ENCODE results near the gene SLC25A18. TPM values are rescaled to one million over a fixed set of nuclear protein-coding genes. Genes with fewer than 3 reads are reported as not detected.
A peak's percentile ranks its signal among the peaks of the same experiment; 100 is the strongest.

The SLC25A18 gene
- total RNA-seq, 1 donor from 2014 or later, result 1.4 TPM

DNA sequence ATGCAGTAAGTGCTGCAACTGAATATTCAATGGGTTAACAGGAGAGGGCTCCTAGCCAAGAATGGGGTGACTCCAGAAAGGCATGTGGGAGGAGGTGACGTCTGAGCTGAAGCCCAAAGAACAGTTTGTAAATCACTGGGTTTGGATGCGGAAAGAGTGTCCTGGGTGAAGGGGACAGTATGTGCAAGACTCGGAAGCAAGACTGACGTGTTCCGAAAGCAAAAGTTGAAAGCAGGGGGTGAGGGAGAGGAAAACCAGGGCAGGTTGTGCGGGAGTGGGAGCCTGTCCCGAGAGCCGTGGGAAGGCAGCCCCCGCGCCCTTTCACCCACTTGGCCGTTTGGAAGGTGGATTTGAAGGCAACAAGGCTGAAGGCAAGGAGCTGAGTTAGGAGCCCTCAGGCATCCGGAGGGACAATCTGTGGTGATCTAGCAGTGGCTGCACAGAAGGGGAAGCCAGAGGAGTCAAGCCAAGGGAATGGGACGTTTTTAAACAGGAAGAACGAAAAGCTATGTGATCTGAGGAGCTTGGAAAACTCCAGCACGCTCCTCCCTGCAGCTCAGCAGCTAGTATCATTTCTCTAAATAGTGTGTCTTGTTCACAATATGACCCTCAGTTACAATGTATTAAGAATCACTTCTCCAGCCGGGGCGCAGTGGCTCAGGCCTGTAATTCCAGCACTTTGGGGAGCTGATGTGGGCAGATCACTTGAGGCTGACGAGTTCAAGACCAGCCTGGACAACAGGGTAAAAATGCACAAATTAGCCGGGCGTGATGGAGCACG, 7.7 kb downstream of the SLC25A18 start:
- H3K4me3 Mint-ChIP-seq, result peak overlapping the region; percentile 7
- no peaks in the 10 kb centered on the region for H3K9me3 Mint-ChIP-seq
- H3K27ac Mint-ChIP-seq, result no peak overlapping the region
- peaks cover 28% of the 10 kb centered on the region for H3K4me1 Mint-ChIP-seq (ENCODE audit: unreplicated experiment)
- no peaks in the 10 kb centered on the region for H3K27me3 Mint-ChIP-seq
- no peak for DNase-seq (ENCODE audit: extremely low spot score, unreplicated experiment)
- no peaks in the 10 kb centered on the region for H3K36me3 Mint-ChIP-seq
- TF ChIP-seq, protein P1, sequence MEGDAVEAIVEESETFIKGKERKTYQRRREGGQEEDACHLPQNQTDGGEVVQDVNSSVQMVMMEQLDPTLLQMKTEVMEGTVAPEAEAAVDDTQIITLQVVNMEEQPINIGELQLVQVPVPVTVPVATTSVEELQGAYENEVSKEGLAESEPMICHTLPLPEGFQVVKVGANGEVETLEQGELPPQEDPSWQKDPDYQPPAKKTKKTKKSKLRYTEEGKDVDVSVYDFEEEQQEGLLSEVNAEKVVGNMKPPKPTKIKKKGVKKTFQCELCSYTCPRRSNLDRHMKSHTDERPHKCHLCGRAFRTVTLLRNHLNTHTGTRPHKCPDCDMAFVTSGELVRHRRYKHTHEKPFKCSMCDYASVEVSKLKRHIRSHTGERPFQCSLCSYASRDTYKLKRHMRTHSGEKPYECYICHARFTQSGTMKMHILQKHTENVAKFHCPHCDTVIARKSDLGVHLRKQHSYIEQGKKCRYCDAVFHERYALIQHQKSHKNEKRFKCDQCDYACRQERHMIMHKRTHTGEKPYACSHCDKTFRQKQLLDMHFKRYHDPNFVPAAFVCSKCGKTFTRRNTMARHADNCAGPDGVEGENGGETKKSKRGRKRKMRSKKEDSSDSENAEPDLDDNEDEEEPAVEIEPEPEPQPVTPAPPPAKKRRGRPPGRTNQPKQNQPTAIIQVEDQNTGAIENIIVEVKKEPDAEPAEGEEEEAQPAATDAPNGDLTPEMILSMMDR (conservative IDR thresholded peaks at IDR 0.05), result no peak

- no peak overlapping the region for H3K4me3 Mint-ChIP-seq
- no peak overlapping the region for H3K27ac Mint-ChIP-seq
- H3K4me1 Mint-ChIP-seq (ENCODE audit: unreplicated experiment), result peaks cover 24% of the 10 kb centered on the region
- no peak for DNase-seq (ENCODE audit: extremely low spot score, unreplicated experiment)
- no peaks in the 10 kb centered on the region for H3K27me3 Mint-ChIP-seq
- TF ChIP-seq, protein P1 (conservative IDR thresholded peaks at IDR 0.05), result no peak
- H3K9me3 Mint-ChIP-seq, result no peaks in the 10 kb centered on the region
- H3K36me3 Mint-ChIP-seq, result no peaks in the 10 kb centered on the region
These were observed 11.9 kb downstream of the SLC25A18 start for GRCh38 chr22:17575151-17575550.

DNA sequence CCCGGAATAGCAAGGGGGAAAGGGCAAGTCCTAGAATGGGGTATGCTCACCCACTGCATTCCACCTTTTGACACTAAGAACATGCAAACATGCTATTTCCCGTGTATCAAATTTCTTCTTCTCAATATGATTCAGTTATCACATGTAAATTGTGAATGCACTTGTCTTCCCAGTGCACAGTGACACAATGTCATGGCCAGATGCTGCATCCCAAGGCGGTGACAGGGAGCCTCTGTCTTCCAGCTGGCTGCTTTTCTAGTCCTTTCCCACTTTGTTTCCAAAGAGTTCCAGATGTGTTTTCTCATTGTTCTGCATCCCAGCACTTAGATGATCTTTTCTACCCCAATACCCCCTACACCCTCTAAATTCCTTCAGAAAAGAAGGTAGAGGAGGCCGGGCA, 12.4 kb downstream of the SLC25A18 start:
- TF ChIP-seq, protein P1 (conservative IDR thresholded peaks at IDR 0.05), result no peak
- no peak for DNase-seq (ENCODE audit: extremely low spot score, unreplicated experiment)
- Mint-ChIP-seq H3K9me3 (no peaks in the 10 kb centered on the region), H3K27me3 (no peaks in the 10 kb centered on the region), H3K4me1 (ENCODE audit: unreplicated experiment) (peaks cover 23% of the 10 kb centered on the region), H3K36me3 (no peaks in the 10 kb centered on the region), H3K4me3 (no peak overlapping the region), H3K27ac (no peak overlapping the region)

GRCh38 chr22:17576470-17576869, 13.2 kb downstream of the SLC25A18 start:
- Mint-ChIP-seq H3K27ac (no peak overlapping the region), H3K4me1 (ENCODE audit: unreplicated experiment) (peaks cover 15% of the 10 kb centered on the region), H3K4me3 (no peak overlapping the region), H3K36me3 (no peaks in the 10 kb centered on the region), H3K27me3 (no peaks in the 10 kb centered on the region), H3K9me3 (no peaks in the 10 kb centered on the region)
- DNase-seq (ENCODE audit: extremely low spot score, unreplicated experiment), result no peak
- TF ChIP-seq, protein P1 (conservative IDR thresholded peaks at IDR 0.05), result no peak

- Mint-ChIP-seq H3K4me3 (no peak overlapping the region), H3K27me3 (no peaks in the 10 kb centered on the region), H3K36me3 (no peaks in the 10 kb centered on the region), H3K9me3 (no peaks in the 10 kb centered on the region), H3K27ac (no peak overlapping the region), H3K4me1 (ENCODE audit: unreplicated experiment) (peaks cover 15% of the 10 kb centered on the region)
- no peak for DNase-seq (ENCODE audit: extremely low spot score, unreplicated experiment)
- TF ChIP-seq, protein P1 (conservative IDR thresholded peaks at IDR 0.05), result no peak
These were observed 14.9 kb downstream of the SLC25A18 start for GRCh38 chr22:17578136-17578754.

Measured in type B pancreatic cell (in vitro differentiated cells).